Raji (cell line): Measurements from ENCODE around the gene MARS2.

Experiments used
- POLR2A ChIP-seq: IDR thresholded peaks from 2 replicates; pipeline ENCODE4 v1.6.1; 2011; ENCODE audit warnings: low read depth, low read length, control low read depth; ENCODE audit not compliant: insufficient read depth

MARS2 gene

DNA sequence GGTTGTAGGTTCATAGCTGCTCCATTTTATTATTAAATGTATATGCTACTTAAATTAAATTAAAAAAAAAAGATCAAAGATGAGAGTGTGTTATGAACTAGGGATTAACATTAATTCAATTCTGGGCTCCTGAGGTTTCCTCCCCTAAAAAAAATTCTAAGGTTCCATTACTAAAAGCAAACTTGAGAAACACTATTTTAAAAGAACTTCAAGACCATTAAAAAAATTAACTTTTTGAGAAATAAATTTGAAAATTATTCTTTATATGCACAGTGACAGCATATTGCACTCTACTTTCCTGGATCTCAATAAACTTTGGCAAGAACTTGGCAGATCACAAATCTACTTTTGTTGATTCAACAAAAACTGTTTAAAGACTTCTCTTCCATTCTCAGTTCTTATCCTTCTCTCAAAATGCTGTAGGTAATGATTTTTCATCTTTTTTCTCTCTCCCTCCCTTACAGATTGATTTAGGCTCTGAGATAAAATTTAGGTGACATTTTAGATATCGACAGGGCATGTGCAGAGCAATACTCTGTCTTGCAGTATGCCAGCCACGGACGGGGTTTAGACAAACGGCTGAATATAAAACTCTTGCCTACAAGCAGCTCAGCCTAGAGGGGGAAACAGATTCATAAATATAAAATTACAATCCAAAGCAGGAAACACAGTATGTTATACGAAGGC, 592 bp upstream of the MARS2 start:
- no peak for TF ChIP-seq POLR2A

DNA sequence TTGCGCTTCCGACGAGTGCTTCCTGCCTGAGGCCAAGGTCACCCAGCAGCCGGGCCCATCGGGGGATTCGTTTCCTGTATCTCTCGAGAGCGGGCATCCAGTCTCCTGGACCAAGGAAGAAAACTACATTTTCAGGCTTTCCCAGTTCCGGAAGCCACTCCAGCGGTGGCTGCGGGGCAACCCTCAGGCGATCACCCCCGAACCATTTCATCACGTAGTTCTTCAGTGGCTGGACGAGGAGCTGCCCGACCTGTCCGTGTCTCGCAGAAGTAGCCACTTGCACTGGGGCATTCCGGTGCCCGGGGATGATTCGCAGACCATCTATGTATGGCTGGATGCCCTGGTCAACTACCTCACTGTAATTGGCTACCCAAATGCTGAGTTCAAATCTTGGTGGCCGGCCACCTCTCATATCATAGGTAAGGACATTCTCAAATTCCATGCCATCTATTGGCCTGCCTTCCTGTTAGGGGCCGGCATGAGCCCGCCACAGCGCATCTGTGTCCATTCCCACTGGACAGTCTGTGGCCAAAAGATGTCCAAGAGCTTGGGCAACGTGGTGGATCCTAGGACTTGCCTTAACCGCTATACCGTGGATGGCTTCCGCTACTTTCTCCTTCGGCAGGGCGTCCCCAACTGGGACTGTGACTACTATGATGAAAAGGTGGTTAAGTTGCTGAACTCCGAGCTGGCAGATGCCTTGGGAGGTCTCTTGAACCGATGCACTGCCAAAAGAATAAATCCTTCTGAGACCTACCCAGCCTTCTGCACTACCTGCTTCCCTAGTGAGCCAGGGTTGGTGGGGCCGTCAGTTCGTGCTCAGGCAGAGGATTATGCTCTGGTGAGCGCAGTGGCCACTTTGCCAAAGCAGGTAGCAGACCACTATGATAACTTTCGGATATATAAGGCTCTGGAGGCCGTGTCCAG, 1.0 kb downstream of the MARS2 start:
- TF ChIP-seq POLR2A = no peak

DNA sequence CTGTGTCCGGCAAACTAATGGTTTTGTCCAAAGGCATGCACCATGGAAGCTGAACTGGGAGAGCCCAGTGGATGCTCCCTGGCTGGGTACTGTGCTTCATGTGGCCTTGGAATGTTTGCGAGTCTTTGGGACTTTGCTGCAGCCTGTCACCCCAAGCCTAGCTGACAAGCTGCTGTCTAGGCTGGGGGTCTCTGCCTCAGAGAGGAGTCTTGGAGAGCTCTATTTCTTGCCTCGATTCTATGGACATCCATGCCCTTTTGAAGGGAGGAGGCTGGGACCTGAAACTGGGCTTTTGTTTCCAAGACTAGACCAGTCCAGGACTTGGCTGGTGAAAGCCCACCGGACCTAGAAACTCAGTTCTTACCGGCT, 1.7 kb downstream of the MARS2 start:
- TF ChIP-seq POLR2A = no peak

DNA sequence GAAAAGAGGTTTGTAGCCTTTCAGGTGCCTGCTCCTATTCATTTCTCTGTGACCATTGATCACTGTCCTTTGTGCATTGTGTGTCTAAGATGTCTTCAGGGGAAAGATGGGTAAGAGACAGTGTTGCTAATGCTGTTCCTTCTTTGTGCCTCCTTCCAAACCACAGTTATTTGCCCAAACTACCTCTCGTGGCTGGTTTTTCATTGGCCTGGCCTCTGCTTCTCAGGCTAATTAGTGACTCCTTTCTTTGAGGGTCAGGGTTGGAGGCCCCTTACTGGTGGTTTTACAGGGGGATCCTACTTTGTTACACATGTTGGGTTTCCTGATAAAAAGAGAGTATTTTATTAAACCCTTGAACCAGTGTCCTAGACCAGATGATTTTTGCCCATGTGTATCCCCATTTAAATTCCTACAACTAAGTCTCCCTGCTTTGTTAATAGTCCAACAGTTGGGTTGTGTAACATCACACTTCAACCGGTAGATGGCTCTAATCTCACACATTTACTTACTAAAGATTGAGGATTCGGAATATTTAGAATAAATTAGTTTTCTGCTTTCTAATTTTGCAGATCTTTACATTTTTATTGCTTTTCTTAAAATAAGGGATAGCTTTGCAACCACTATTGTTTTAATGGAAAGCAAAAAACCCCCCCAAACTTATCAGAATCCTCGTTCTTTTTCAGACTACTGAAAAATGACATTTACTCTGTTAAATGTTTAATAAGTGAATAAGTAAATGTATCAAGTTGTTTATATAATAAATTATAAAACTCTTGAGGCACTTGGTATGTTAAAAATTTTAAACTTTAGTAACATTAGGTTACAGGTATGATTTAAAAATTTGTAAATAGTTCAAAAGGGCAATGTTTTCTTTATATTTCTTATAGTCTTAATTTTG, 2.4 kb downstream of the MARS2 start:
- no peak for TF ChIP-seq POLR2A

DNA sequence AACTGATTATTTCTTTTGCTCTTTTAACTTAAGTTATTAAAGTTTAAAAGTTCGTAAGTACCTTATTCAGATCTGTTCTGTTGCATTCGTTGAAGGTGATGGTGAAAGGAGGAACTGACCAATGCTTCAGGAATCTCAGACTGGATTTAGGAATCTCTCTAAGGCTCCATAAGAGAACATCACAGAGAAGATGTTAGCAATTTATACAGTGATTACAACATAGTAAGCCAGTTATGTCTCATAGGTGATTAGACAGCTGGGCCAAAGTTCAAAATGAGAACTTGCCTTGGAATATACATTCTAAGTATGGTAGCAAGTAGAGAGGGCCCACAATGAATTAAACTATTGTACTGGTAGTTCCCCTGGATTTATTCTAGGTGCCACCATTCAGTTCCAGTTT, 3.2 kb downstream of the MARS2 start:
- no peak for TF ChIP-seq POLR2A

DNA sequence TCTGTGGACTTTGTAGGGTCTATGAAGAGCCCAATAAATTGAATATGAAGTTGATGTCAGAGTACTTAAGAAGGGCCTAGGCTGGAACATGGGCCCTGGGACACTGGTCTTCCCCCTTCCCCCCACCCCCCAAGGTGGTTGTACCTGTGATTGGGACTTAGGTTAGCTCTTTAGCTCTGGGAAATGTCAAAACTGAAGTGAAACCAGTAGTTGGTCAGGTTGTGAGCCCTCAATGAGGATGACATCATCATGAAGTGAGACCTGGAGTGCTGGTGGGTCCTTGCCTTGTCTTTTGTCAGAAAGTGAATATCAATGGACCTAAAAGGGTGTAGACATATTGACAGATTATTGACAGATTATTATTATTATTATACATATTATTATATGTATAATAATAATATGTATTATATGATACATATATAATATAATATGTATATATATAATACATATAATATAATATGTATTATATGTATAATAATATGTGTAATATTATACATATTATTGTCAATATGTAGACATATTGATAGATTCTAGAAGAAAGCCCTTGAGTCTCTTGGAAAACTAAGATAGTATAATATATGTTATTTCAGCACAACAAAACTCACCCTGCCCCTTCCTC, 5.4 kb downstream of the MARS2 start:
- TF ChIP-seq POLR2A = no peak

DNA sequence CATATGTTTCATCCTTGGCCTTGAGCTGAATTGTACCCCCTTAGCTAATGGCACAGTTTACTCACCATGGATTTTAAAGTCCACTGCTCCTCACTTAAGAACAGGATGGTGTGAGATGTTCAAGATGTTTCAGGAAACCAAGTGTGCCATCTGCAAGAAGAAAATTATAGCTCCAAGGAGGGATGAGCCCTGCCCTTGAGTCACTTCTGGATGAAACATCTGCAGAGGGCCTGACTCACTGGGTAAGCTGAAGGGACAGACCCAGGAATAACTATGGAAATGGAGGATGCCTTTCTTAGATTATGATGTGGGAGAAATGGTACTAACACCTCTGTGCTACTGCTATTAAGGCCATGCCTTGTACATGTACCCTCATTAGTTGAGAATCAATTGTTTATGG, 6.4 kb downstream of the MARS2 start:
- TF ChIP-seq POLR2A = no peak

DNA sequence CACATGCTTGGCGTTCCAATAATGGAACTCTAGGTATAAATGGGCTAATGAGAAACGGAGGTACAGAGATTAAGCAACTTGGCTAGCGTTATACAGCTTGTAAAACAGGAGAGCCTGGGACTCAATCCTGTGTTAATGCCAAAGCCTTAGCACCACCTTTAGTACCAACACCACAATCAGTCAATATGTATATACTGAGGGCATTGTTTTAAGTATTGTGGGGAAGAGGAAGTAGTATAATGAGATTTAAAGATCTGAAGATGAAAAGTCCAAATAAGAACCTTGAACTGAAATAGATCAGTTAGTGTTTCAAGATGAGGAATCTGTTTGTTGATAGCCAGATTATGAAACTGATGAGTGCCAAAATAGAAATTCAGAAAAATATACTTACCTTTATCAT, 8.1 kb downstream of the MARS2 start:
- TF ChIP-seq POLR2A = no peak

DNA sequence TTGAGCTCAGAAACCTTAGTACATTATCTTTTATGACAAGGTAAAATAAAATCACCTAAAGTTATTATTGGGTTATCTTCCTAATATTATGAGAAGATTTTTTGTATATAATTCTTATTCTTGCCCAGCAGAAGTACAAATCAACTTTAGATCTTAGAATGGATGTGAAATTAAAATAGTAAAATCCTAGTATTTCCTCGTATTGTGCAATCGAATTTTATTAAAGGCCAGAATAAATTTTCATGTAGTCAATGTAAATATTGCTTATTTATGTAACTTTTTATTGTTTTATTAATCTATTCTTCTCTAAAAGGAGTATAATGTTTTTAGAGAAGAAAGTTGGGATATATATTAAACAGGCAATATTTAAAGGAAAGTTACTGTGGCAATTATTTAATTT, 12.7 kb downstream of the MARS2 start:
- TF ChIP-seq POLR2A = no peak

DNA sequence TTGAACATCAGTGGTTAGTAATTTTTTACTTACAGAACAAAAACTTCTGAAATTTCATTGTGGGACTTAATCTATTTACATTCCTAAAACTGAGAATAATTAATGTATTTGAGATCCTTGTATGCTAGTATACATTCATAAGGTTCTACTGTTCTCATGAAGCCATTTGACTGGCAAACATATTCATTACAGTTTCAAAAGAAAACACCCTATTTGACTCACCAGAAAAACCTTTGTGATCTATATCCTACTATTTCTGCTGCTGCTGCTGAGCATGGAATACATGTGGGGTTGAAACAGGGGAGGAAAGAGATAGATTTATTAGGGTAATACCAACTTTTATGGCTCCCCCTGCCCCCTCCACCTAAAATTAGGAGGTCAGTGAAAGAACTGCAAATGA, 21.8 kb downstream of the MARS2 start:
- TF ChIP-seq POLR2A = no peak

DNA sequence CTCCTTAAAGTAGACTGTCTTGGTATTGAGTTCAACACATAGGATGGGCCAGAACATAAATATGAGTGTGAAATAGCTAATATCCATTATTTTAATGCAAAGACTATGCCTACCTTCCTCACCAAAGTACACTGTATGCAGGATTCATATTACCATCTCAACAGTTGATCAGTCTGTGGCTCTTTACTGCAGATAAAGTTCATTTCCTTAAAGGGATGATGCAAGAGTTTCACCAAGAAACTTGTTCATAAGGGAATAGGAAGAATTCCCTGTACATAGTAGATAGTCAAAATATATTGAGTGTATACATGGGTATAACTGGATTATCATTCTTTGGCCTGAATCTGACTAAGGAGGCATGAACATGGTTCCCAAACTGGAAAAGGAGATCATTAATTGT, 35.0 kb downstream of the MARS2 start:
- no peak for TF ChIP-seq POLR2A
